NCI-H526 (cell line): Measurements from ENCODE around the gene HNMT.
"Not testable (repeated sequence)": the region's sequence is repeated elsewhere in the genome, so short reads cannot be mapped to it uniquely, and the experiment has no call there.

Experiments
- DNase-seq, 2 experiments: peaks; one replicate each; lab custom pipeline; 2025; lab: John Stamatoyannopoulos, UW

The HNMT gene

GRCh38 chr2:138043588-138043987, 79.3 kb downstream of the HNMT start:
- not testable (repeated sequence) for DNase-seq

GRCh38 chr2:138058427-138058826, 94.2 kb downstream of the HNMT start:
- DNase-seq, result no peak

GRCh38 chr2:138059487-138060300, 95.4 kb downstream of the HNMT start:
- DNase-seq, result no peak

GRCh38 chr2:138060301-138060635, 96.0 kb downstream of the HNMT start:
- no peak for DNase-seq

GRCh38 chr2:138061961-138062360, 97.7 kb downstream of the HNMT start:
- DNase-seq, result peak; percentile 38 to 44

GRCh38 chr2:138063181-138063580, 98.9 kb downstream of the HNMT start:
- DNase-seq, result no peak
